ACC112 (cell line): ENCODE results near the gene ASB16.

Source experiments
- H2AFZ ChIP-seq: fragments of 200-600 bp; sonication (generic); one replicate; pipeline ENCODE4 v1.6.0; 2017; ENCODE audit warnings: antibody characterized with exemption, low read length; ENCODE audit not compliant: unreplicated experiment
- H3K27ac ChIP-seq: fragments of 200-600 bp; sonication (generic); 2 replicates; pipeline ENCODE4 v1.5.1; 2014; ENCODE audit warnings: low read depth, mild to moderate bottlenecking, antibody characterized with exemption, low read length, moderate library complexity
- H3K27me3 ChIP-seq: fragments of 200-600 bp; sonication (generic); 2 replicates; pipeline ENCODE4 v1.6.1; 2014; ENCODE audit warnings: mild to moderate bottlenecking, antibody characterized with exemption, low read length, moderate library complexity, mixed read lengths; ENCODE audit not compliant: insufficient read depth
- H3K36me3 ChIP-seq: fragments of 200-600 bp; sonication (generic); 2 replicates; pipeline ENCODE4 v1.6.1; 2016; ENCODE audit warnings: mild to moderate bottlenecking, antibody characterized with exemption, low read length, moderate library complexity, mixed read lengths; ENCODE audit not compliant: insufficient read depth
- H3K4me1 ChIP-seq: fragments of 200-600 bp; sonication (generic); one replicate; pipeline ENCODE4 v1.6.1; 2016; ENCODE audit warnings: low read length, mixed read lengths; ENCODE audit not compliant: insufficient read depth, unreplicated experiment, control insufficient read depth
- H3K4me3 ChIP-seq: fragments of 200-600 bp; sonication (generic); 2 replicates; pipeline ENCODE4 v1.5.1; 2014; ENCODE audit warnings: mild to moderate bottlenecking, low read depth, low read length
- H3K79me2 ChIP-seq: fragments of 200-600 bp; sonication (generic); one replicate; pipeline ENCODE4 v1.6.0; 2016; ENCODE audit warnings: low read length; ENCODE audit not compliant: control insufficient read depth, unreplicated experiment, insufficient read depth

The ASB16 gene

DNA sequence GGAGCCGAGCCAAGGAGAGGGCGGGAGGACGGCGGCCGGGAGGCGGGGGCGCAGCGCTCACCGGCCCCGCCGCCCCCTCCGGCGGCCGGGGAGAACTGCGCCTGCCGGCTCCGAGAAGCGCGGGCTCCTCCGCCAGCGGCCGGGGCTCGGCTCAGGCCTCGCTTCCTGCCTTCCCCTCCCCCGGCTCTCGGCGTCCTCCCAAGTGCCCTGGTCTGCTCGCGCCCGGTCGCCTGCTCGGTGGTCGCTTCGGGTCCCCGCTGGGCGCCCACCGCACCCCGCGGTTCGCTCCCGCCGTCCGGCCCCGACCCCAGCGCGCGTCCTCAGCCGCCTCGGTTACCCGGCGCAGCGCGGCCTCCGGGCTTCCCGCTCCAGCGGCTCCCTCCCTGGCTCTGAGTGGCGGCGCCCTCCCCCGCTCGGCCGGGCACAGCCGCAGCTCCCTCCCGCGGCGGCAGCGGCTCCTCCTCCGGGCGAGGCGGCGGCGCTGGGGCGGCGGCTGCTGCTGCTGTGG lies 48.7 kb downstream of the ASB16 start:
- peak overlapping the region; percentile 8 for H2AFZ ChIP-seq
- peaks cover 35% of the 10 kb centered on the region for H3K4me1 ChIP-seq
- H3K79me2 ChIP-seq: peaks cover 28% of the 10 kb centered on the region
- peaks cover 26% of the 10 kb centered on the region for H3K36me3 ChIP-seq
- H3K27ac ChIP-seq: peak overlapping the region; percentile 86
- peak overlapping the region; percentile 91 for H3K4me3 ChIP-seq
- H3K27me3 ChIP-seq: no peaks in the 10 kb centered on the region

DNA sequence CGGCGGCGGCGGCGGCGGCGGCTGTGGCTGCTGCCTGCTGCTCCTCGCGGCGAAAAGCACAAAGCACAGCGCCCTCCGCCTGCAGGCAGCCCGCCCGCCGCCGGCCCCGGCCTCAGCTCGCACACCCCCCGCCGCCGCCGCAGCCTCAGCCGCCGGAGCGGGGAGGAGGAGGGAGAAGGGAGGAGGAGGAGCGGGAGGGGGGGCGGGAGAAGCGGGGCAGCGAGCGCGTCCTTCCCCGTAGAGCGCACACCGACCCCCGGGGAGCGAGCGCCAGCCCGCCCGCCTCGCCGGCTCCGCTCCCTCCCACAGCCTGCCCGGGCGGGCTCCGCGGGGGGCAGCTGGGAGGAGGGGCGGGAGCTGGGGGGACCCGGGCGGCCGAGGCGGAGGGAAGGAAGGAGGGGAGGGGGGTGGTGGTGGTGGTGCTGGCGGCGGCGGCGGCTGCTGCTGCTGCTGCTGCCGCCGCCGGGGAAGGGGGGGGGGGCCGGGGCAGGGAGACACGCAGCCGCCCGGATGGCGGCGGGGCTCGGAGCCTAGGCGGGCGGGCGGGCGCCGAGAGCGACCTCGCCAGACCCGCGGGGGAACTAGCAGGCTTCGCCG lies 49.2 kb downstream of the ASB16 start, which contains the start of gene UBTF:
Gene UBTF, minus strand, starts transcription at position 60 of the 597 bp plus-strand sequence. CDS start 1,446 bp downstream, outside the sequence.
- Histone ChIP-seq H3K27ac (peak within 1 kb of the TSS; percentile 86), H3K4me3 (peak within 1 kb of the TSS; percentile 91), H3K36me3 (peaks cover 22% of the 10 kb centered on the region), H3K4me1 (peaks cover 35% of the 10 kb centered on the region), H2AFZ (peak within 1 kb of the TSS; percentile 59), H3K27me3 (no peaks in the 10 kb centered on the region), H3K79me2 (peaks cover 28% of the 10 kb centered on the region)

DNA sequence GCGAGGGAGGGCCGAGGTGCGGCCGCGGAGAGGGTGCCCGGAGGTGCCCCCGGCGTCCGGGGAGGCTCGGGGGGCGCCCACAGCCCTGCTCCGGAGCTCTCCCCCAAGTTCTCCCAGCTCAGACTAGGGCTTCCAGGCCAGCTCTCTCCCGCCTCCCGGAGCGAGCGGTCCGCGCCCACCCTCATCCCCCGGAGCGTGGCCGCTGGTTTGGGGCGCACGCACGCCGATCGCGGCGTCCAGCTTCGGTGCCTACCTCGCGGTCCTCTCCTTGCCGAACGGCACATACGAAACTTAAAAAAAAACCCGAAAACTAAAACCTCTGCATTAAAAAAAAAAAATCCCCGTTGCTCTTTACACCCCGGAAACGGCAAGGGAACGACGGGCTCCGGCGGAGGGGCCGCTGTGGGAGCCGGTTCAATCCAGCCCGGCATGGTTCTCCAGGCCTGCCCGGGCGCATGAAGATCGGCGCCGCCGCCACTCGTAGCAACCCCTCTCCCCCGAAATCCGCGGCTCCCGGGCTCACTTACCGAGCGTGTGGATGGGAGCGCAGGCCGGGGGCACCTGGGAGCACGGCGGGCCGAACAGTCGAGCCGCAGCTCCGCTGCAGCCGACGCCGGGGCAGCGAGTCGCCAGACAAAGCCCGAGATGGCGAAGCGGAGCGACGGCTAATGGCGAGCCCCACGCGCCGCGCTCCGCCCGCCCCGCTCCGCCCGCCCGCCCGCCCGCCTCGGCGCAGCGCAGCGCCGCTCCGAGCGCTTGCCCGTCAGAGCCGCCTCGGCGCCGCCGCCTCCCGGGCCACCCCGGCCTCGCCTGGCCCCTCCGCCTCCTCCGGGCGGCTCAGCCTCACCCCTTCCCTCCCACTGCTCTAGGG lies 49.9 kb downstream of the ASB16 start:
- peaks cover 35% of the 10 kb centered on the region for H3K4me1 ChIP-seq
- peaks cover 14% of the 10 kb centered on the region for H3K36me3 ChIP-seq
- H3K27me3 ChIP-seq: no peaks in the 10 kb centered on the region
- H2AFZ ChIP-seq: peak overlapping the region; percentile 59
- H3K4me3 ChIP-seq: peak overlapping the region; percentile 91
- peak overlapping the region; percentile 63 for H3K27ac ChIP-seq
- H3K79me2 ChIP-seq: peaks cover 28% of the 10 kb centered on the region

DNA sequence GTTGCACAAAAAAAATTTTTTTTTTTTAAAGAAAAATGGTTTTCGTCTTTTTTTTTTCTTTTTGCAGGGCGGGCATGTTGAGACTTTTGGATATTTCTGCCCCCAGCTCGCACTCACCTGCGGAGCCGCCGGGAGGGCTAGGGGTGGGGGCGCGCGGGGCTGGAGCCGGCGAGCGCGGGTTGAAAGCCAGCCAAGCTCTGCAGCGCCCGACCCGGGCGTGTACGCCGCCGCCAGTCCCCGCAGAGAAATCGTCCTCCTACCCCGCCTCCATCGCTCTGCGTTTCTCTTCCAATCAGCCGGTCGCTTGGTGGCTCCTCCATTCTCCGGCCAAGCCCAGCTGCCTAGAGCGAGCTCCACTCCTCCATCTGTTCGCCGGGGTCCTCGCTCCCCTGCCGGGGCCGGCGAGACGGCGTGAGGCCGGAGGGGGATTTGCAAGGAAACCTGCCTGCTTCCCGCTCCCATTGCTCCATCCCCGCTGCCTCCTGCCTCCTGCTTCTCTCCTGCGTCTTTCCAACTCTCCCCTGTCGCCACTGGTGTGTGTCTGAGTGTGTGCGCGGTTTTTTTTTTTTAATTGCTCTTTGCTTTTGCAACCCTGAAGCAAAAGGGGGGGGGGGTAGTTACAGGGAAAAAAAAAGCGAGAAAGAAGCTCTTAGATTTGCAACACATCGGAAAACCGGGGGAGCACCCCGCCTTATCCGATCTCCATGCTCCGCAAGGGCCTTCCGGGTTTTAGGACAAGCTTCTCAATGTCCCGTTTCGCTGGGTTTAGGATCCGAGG lies 50.8 kb downstream of the ASB16 start:
- peak overlapping the region; percentile 91 for H3K4me3 ChIP-seq
- H2AFZ ChIP-seq: peak overlapping the region; percentile 55
- H3K27me3 ChIP-seq: no peaks in the 10 kb centered on the region
- peaks cover 33% of the 10 kb centered on the region for H3K4me1 ChIP-seq
- peaks cover 27% of the 10 kb centered on the region for H3K79me2 ChIP-seq
- peak overlapping the region; percentile 63 for H3K27ac ChIP-seq
- peaks cover 6% of the 10 kb centered on the region for H3K36me3 ChIP-seq

DNA sequence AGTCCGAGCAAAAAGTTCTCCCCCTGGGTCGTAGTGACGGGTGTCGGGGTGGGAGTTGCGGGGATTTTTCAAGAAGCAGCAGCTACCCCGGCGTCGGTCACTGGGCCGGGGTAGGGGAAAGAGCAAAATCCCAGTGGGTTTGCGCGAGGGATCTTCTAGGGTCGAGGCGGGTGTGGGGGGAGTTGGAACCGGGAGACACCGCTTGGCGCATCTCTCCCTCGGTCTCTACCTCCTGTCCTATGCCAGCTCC lies 51.3 kb downstream of the ASB16 start:
- peaks cover 22% of the 10 kb centered on the region for H3K79me2 ChIP-seq
- peak overlapping the region; percentile 91 for H3K4me3 ChIP-seq
- peaks cover 28% of the 10 kb centered on the region for H3K4me1 ChIP-seq
- no peaks in the 10 kb centered on the region for H3K27me3 ChIP-seq
- H2AFZ ChIP-seq: peak overlapping the region; percentile 55
- peak overlapping the region; percentile 63 for H3K27ac ChIP-seq
- peaks cover 1% of the 10 kb centered on the region; the same call in 1 of the 2 replicates for H3K36me3 ChIP-seq

DNA sequence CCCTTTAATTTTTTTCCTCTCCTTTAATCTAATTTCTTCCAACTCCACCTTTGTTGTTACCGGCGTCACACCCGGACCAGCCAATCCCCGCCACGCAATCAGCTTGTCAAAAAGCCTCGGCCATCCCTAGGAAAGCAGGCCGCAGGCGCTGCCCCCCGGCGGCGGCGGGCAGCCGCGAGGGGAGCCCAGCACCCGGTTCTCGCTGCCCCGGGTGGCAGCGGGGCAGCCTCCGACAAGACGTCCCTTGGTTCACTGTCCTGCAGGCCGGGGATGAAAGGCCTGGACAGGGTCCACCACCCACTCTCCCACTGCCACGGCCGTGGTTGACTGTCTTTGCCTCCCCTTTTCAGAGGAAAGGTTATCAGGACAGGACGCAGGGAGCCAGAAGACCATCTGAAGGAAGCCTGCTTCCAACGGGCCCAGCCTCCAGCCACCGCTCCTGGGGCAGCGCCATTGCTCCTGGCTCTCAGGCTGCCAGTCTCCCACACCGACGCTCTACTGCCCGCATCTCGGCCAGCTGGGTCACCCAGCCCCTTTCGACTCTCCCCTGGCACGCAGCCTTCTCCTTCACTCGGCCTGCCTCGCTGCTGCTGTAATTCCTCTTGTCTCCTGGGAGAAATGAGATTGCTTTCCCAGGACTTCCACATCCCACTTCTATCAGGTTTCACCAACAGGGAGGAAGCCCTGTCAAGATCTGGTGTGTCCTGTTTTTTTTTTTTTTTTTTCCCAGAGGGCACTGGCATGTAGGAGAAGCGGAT lies 51.8 kb downstream of the ASB16 start:
- peaks cover 16% of the 10 kb centered on the region for H3K79me2 ChIP-seq
- H3K36me3 ChIP-seq: no peaks in the 10 kb centered on the region
- no peaks in the 10 kb centered on the region for H3K27me3 ChIP-seq
- H3K4me3 ChIP-seq: peak overlapping the region; percentile 91
- H3K4me1 ChIP-seq: peaks cover 23% of the 10 kb centered on the region
- H3K27ac ChIP-seq: peak overlapping the region; percentile 63
- H2AFZ ChIP-seq: peak overlapping the region; percentile 55

DNA sequence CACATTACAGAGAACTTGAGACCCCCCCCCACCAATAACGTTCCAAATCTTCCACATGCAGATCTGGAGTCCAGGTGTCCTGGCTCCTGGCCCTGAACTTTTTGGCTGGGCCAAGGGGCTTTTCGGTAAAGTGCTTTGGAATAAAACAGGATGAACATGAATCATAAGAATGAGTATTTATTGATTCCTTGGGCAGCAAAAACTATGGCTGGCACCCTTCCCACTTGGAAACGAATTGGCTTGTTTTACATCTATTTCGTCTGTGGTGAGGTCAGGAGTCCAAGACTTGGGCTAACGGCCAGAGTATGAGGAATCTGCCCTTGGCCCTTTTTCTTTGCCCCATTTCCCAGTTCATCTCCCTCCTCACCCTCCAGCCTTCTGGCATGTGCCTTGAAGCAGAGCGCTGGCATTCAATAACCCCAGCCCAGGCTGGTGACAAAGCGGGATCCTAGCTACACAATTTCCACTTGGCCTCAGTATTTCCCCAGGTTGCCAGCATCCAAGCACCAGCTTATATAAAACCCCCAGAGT lies 53.1 kb downstream of the ASB16 start:
- Histone ChIP-seq H2AFZ (no peak overlapping the region), H3K79me2 (peaks cover 6% of the 10 kb centered on the region), H3K27ac (peak overlapping the region; percentile 63), H3K4me3 (no peak overlapping the region), H3K27me3 (no peaks in the 10 kb centered on the region), H3K4me1 (peaks cover 17% of the 10 kb centered on the region), H3K36me3 (no peaks in the 10 kb centered on the region)
